Mesenchymal stem cell (in vitro differentiated cells and primary cell): ENCODE measurements around the gene ALDH16A1.

Experiments
- DNase-seq: peaks from one replicate; pipeline ENCODE4 v3.0.0-alpha.2; 2013
- H2AFZ ChIP-seq: one replicate; pipeline ENCODE4 v1.6.1; 2013; ENCODE audit warnings: low read depth, mild to moderate bottlenecking, control low read depth, inconsistent platforms, low read length, moderate library complexity
- H2AK5ac ChIP-seq: 2 replicates; pipeline ENCODE4 v1.6.1; 2013; ENCODE audit warnings: low read length, moderate library complexity, mild to moderate bottlenecking, inconsistent platforms; ENCODE audit not compliant: severe bottlenecking
- H2BK120ac ChIP-seq: one replicate; pipeline ENCODE4 v1.6.1; 2013; ENCODE audit warnings: low read depth, mild to moderate bottlenecking, inconsistent platforms, low read length, moderate library complexity
- H2BK12ac ChIP-seq, 2 experiments: one replicate each; pipeline ENCODE4 v1.6.1; 2013; ENCODE audit warnings: inconsistent platforms in 2 of 2, low read length in 2 of 2, mild to moderate bottlenecking in 2 of 2, moderate library complexity in 2 of 2, control low read depth in 1 of 2
- H2BK15ac ChIP-seq: one replicate; pipeline ENCODE4 v1.6.1; 2013; ENCODE audit warnings: mild to moderate bottlenecking, low read depth, inconsistent platforms; ENCODE audit not compliant: poor library complexity, severe bottlenecking
- H2BK5ac ChIP-seq: 2 replicates; pipeline ENCODE4 v1.6.1; 2013; ENCODE audit warnings: low read depth, mild to moderate bottlenecking, low read length, control low read depth, inconsistent platforms; ENCODE audit not compliant: poor library complexity, severe bottlenecking
- H3K14ac ChIP-seq, 2 experiments: one replicate each; pipeline ENCODE4 v1.6.1; 2013; ENCODE audit warnings: inconsistent platforms in 2 of 2, low read length in 2 of 2, control low read depth in 1 of 2, mild to moderate bottlenecking in 1 of 2, moderate library complexity in 1 of 2
- H3K18ac ChIP-seq, 2 experiments: one replicate each; pipeline ENCODE4 v1.6.1; 2013; ENCODE audit warnings: inconsistent platforms in 2 of 2, low read length in 2 of 2, control low read depth in 1 of 2, low read depth in 1 of 2, mild to moderate bottlenecking in 1 of 2
- H3K23ac ChIP-seq, 2 experiments: one replicate each; pipeline ENCODE4 v1.6.1; 2013; ENCODE audit warnings: inconsistent platforms in 2 of 2, low read length in 2 of 2, mild to moderate bottlenecking in 2 of 2, moderate library complexity in 2 of 2, control low read depth in 1 of 2
- H3K27ac ChIP-seq: 2 replicates; pipeline ENCODE4 v1.5.1; 2013; ENCODE audit warnings: mild to moderate bottlenecking, moderate library complexity, low read length, control low read depth, inconsistent platforms; ENCODE audit not compliant: poor library complexity, severe bottlenecking
- H3K27me3 ChIP-seq, 2 experiments: 2 replicates each; pipeline versions ENCODE4 v1.6.1 to v1.7.0; 2013; ENCODE audit warnings: low read length in 2 of 2, mild to moderate bottlenecking in 2 of 2, moderate library complexity in 2 of 2, control low read depth in 1 of 2, inconsistent platforms in 1 of 2; ENCODE audit not compliant: control insufficient read depth in 1 of 2, insufficient read depth in 1 of 2
- H3K36me3 ChIP-seq, 2 experiments: 2 replicates each; pipeline versions ENCODE4 v1.6.1 to v1.7.0; 2013; ENCODE audit warnings: low read length in 2 of 2, control low read depth in 1 of 2, inconsistent platforms in 1 of 2, low read depth in 1 of 2, mild to moderate bottlenecking in 1 of 2; ENCODE audit not compliant: insufficient read depth in 2 of 2, control insufficient read depth in 1 of 2
- H3K4ac ChIP-seq, 2 experiments: one replicate each; pipeline ENCODE4 v1.6.1; 2013; ENCODE audit warnings: inconsistent platforms in 2 of 2, low read length in 2 of 2, mild to moderate bottlenecking in 2 of 2, moderate library complexity in 2 of 2, control low read depth in 1 of 2, low read depth in 1 of 2
- H3K4me1 ChIP-seq: 2 replicates; pipeline ENCODE4 v1.6.1; 2013; ENCODE audit warnings: low read depth, low read length, control low read depth; ENCODE audit not compliant: control insufficient read depth, insufficient read depth
- H3K4me2 ChIP-seq: 2 replicates; pipeline ENCODE4 v1.6.1; 2013; ENCODE audit warnings: low read length, mild to moderate bottlenecking, inconsistent platforms; ENCODE audit not compliant: poor library complexity, severe bottlenecking
- H3K4me3 ChIP-seq, 2 experiments: 2 replicates each; pipeline versions ENCODE4 v1.5.1 to v1.7.0; 2013; ENCODE audit warnings: low read length in 2 of 2, mild to moderate bottlenecking in 2 of 2, control low read depth in 1 of 2, low read depth in 1 of 2; ENCODE audit not compliant: insufficient read depth in 1 of 2
- H3K79me1 ChIP-seq: replicated peaks from 2 replicates; pipeline ENCODE4 v1.6.1; 2013; ENCODE audit warnings: mild to moderate bottlenecking, control low read depth, low read length, inconsistent platforms; ENCODE audit not compliant: poor library complexity, severe bottlenecking
- H3K9ac ChIP-seq: 2 replicates; pipeline ENCODE4 v1.7.0; 2013; ENCODE audit warnings: mild to moderate bottlenecking, low read length, moderate library complexity
- H3K9me3 ChIP-seq: 2 replicates; pipeline ENCODE4 v1.7.0; 2013; ENCODE audit warnings: mild to moderate bottlenecking, low read length; ENCODE audit not compliant: control insufficient read depth
- H4K8ac ChIP-seq: one replicate; pipeline ENCODE4 v1.6.1; 2013; ENCODE audit warnings: inconsistent platforms, mild to moderate bottlenecking, low read length, moderate library complexity
- H4K91ac ChIP-seq: one replicate; pipeline ENCODE4 v1.6.1; 2013; ENCODE audit warnings: mild to moderate bottlenecking, low read length, inconsistent platforms
- WGBS: methylation state at CpG from one replicate; pipeline ENCODE4 v1.1.7; 2013; ENCODE audit warnings: mixed read lengths; 5-methylcytosine and 5-hydroxymethylcytosine counted together

ALDH16A1 gene

DNA sequence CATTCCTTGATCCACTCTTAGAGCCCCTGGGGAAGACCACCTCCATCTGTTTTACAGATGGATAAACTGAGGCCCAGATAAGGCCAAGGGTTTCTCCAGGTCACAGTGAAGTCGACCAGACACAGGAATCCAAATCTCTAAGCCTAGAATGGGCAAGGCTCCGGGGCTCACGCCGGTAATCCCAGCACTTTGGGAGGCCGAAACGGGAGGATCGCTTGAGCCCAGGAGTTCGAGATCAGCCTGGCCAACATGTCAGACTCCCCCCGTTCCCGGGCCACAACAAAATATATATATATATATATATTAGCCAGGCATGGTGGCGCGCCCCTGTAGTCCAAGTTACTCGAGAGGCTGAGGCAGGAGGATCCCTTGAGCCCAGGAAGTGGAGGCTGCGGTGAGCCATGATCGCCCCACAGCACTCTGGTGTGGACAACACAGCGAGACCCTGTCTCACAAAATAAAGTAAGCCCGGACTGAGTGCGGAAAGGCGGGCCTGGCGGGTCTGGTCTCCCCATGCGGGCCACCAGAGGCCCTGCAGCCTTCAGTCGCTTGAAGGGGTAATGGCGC, 33.8 kb downstream of the ALDH16A1 start:
- 57% methylated on average over 17 of the region's 23 CpGs for WGBS
- H3K14ac ChIP-seq = no peak overlapping the region
- peak overlapping the region in 1 of 2 experiments; percentile 44 for H3K4ac ChIP-seq
- H2BK120ac ChIP-seq = peak overlapping the region; percentile 54
- H2BK15ac ChIP-seq = peak overlapping the region; percentile 98
- H3K4me2 ChIP-seq = peak overlapping the region; percentile 3
- H3K36me3 ChIP-seq = peaks cover 32 to 44% of the 10 kb centered on the region in 2 experiments
- peak overlapping the region; percentile 66 to 92 for H3K18ac ChIP-seq
- no peak overlapping the region for H2BK12ac ChIP-seq
- H4K91ac ChIP-seq = peak overlapping the region; percentile 90
- H3K9ac ChIP-seq = peak overlapping the region; percentile 64
- H4K8ac ChIP-seq = peak overlapping the region; percentile 100
- H3K23ac ChIP-seq = no peak overlapping the region
- H3K4me3 ChIP-seq = no peak overlapping the region
- no peak overlapping the region for H3K27ac ChIP-seq
- no peaks in the 10 kb centered on the region for H3K27me3 ChIP-seq
- DNase-seq = no peak
- peak overlapping the region; percentile 2 for H2AK5ac ChIP-seq
- peak overlapping the region; percentile 48 for H2AFZ ChIP-seq
- no peaks in the 10 kb centered on the region for H3K9me3 ChIP-seq
- no peak overlapping the region for H2BK5ac ChIP-seq
- H3K4me1 ChIP-seq = peaks cover 24% of the 10 kb centered on the region
- H3K79me1 ChIP-seq = peaks cover 3% of the 10 kb centered on the region

DNA sequence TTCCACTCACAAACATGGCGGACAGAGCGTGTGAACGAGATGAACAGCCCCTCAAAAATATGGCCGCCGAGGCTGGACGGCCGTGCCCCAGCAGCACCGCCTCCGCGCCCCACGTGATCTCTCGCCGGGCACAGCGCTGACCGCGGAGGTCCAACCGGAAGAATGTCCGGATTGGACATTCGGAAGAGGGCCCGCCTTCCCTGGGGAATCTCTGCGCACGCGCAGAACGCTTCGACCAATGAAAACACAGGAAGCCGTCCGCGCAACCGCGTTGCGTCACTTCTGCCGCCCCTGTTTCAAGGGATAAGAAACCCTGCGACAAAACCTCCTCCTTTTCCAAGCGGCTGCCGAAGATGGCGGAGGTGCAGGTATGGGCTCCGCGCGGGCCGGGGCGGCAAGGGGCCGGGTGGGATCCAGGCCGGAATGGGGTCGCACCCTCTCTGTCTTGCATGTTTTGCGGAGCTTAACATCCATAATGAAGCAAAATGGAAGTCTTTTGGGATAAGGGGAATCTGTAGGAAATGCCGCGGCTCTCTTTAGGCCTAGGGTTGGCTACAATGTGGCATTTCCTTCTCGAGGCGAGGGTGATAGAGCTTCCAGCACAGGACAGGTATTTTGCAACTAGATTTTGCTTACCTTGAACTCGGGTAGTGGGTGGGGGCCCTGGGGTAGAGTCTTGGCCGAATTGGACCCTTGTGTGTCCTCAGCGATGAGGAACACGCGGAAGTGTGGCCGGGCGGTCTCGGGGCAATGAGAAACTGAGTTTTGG, 34.4 kb downstream of the ALDH16A1 start, which contains the start of gene RPL13A:
TSS of gene RPL13A (plus strand) at position 332 of the 769 bp plus-strand sequence. CDS start at position 354, 22 bp downstream.
- H4K8ac ChIP-seq = peak within 1 kb of the TSS; percentile 100
- WGBS = 1% methylated on average over 57 of the region's 57 CpGs
- peaks cover 3% of the 10 kb centered on the region for H3K79me1 ChIP-seq
- H3K4me2 ChIP-seq = peak within 1 kb of the TSS; percentile 66
- peak within 1 kb of the TSS in 1 of 2 experiments; percentile 6 for H3K23ac ChIP-seq
- no peak within 1 kb of the TSS for H2BK12ac ChIP-seq
- H2AK5ac ChIP-seq = peak within 1 kb of the TSS; percentile 46
- peak within 1 kb of the TSS; percentile 66 to 92 for H3K18ac ChIP-seq
- peak; percentile 99 for DNase-seq
- H2AFZ ChIP-seq = peak within 1 kb of the TSS; percentile 48
- H4K91ac ChIP-seq = peak within 1 kb of the TSS; percentile 90
- H3K14ac ChIP-seq = peak within 1 kb of the TSS in 1 of 2 experiments; percentile 85
- H2BK120ac ChIP-seq = peak within 1 kb of the TSS; percentile 54
- peak within 1 kb of the TSS; percentile 77 to 97 for H3K4me3 ChIP-seq
- H3K4me1 ChIP-seq = peaks cover 24% of the 10 kb centered on the region
- peaks cover 38 to 47% of the 10 kb centered on the region in 2 experiments for H3K36me3 ChIP-seq
- no peaks in the 10 kb centered on the region for H3K27me3 ChIP-seq
- peak within 1 kb of the TSS; percentile 98 for H2BK15ac ChIP-seq
- H3K9ac ChIP-seq = peak within 1 kb of the TSS; percentile 100
- H2BK5ac ChIP-seq = no peak within 1 kb of the TSS
- H3K27ac ChIP-seq = peak within 1 kb of the TSS; percentile 37
- peak within 1 kb of the TSS; percentile 27 to 71 for H3K4ac ChIP-seq
- H3K9me3 ChIP-seq = no peaks in the 10 kb centered on the region

DNA sequence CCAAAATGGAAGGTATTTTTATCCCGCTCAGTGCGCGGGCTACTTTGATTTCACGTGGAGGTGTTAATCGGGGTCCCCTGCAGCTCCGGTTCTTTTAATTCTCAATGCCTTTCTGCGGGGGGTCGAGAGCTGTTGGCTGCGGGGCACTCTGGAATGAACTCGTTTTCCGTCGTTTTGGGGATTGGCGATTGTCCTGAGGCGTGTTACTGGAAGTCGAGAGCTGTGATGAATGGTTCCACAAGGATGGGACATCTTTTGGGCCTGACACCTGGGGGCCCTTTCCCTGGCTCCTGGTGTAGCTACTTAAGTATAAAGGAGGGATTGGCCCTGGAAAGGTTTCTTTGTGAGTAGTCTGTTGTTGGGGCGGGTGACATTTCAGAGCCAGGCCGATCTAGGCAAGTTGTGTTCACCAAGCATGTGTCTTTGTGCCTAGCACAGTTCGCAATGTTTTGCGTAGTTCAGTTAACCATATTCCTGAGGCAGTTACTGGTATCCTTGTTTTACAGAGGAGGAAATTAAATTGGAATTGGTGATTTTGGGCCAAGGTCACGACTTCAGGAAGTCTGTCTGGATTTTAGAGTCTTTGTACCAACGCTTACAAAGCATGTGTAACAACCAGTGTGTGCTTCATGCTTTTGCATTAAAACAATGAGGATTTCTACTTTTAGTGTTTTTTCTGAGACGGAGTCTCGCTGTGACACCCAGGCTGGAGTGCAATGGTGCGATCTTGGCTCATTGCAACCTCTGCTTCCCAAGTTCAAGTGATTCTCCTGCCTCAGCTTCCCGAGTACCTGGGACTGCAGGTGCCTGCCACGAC, 35.2 kb downstream of the ALDH16A1 start:
- Histone ChIP-seq H2BK15ac (no peak overlapping the region), H3K79me1 (peaks cover 3% of the 10 kb centered on the region), H2AFZ (no peak overlapping the region), H3K27ac (peak overlapping the region; percentile 37), H2BK120ac (peak overlapping the region; percentile 51), H3K4ac (peak overlapping the region; percentile 27 to 71), H3K23ac (no peak overlapping the region), H3K4me2 (peak overlapping the region; percentile 66), H2BK5ac (no peak overlapping the region), H3K36me3 (peaks cover 44 to 51% of the 10 kb centered on the region in 2 experiments), H4K8ac (peak overlapping the region; percentile 23), H3K4me1 (peaks cover 24% of the 10 kb centered on the region), H3K27me3 (no peaks in the 10 kb centered on the region), H3K4me3 (peak overlapping the region; percentile 77 to 97), H2BK12ac (no peak overlapping the region), H3K9ac (peak overlapping the region; percentile 100), H4K91ac (no peak overlapping the region), H3K14ac (no peak overlapping the region), H2AK5ac (peak overlapping the region; percentile 46), H3K9me3 (no peaks in the 10 kb centered on the region), H3K18ac (peak overlapping the region; percentile 62 to 86)
- under 1% methylated on average over 26 of the region's 26 CpGs for WGBS
- DNase-seq = no peak
